ENCODE data around the gene UNC119.

UNC119 gene

DNA sequence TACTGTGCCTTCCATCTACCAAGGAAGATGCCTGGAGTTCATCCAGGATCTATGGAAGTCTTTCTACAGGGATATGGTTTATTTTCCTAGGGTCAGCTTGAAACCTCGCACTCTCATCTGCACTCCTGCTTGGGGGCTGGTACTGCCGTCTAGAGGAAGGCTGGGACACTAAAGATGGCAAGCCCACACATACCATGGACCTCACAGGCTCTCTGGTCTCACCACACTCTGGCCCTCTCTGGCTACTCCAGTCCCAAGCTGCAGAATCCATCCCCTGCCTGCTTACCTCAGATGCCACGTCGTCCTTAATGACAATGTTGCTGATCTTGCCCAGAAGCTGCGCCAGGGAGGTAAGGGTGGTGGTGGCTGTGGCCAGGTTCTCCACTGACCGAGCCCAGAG, 2.1 kb upstream of the UNC119 start:
- Mint-ChIP-seq H3K27me3 (ENCODE audit: low read depth, poor library complexity) (no peaks in the 10 kb centered on the region), H3K27ac (no peak overlapping the region), H3K9me3 (no peaks in the 10 kb centered on the region), H3K4me1 (peaks cover 30% of the 10 kb centered on the region), H3K4me3 (no peak overlapping the region), H3K36me3 (ENCODE audit: low read depth) (peaks cover 48% of the 10 kb centered on the region)
- TF ChIP-seq CTCF (IDR thresholded peaks at IDR 0.05): no peak
- no peak for DNase-seq

GRCh38 chr17:28553000-28553505, 629 bp upstream of the UNC119 start:
- Mint-ChIP-seq H3K9me3 (no peaks in the 10 kb centered on the region), H3K4me3 (peak overlapping the region; percentile 89), H3K27ac (no peak overlapping the region), H3K27me3 (ENCODE audit: low read depth, poor library complexity) (peaks cover 3% of the 10 kb centered on the region), H3K4me1 (peaks cover 44% of the 10 kb centered on the region), H3K36me3 (ENCODE audit: low read depth) (peaks cover 40% of the 10 kb centered on the region)
- no peak for DNase-seq
- TF ChIP-seq CTCF (IDR thresholded peaks at IDR 0.05): no peak

- no peaks in the 10 kb centered on the region for H3K9me3 Mint-ChIP-seq
- peak overlapping the region; percentile 89 for H3K4me3 Mint-ChIP-seq
- peaks cover 3% of the 10 kb centered on the region for H3K27me3 Mint-ChIP-seq (ENCODE audit: low read depth, poor library complexity)
- no peak for DNase-seq
- no peak for TF ChIP-seq CTCF (IDR thresholded peaks at IDR 0.05)
- peak overlapping the region; percentile 59 for H3K27ac Mint-ChIP-seq
- H3K36me3 Mint-ChIP-seq (ENCODE audit: low read depth): peaks cover 30% of the 10 kb centered on the region
- H3K4me1 Mint-ChIP-seq: peaks cover 51% of the 10 kb centered on the region
Measured at GRCh38 chr17:28551421-28552175, 826 bp downstream of the UNC119 start.

DNA sequence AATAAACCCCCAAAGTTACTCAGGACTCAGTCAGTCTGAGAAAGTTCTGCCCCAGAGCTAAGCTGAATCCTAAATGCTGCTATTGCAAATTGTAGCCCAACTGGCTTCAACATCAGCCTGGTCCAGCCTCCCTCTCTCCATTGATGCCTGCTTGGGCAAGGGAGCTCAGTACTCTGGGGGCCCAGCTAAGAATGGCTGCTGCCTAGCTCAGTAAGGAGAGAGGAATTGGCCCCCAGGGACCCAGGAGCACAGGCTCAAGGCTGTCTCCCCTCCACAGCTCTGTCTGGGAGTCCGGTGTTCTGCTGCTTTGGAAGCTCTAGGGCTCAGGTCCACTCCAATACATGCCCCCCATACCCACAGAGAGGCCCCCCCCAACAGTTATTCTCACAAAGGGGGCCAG, 1.6 kb downstream of the UNC119 start:
- Mint-ChIP-seq H3K27ac (no peak overlapping the region), H3K4me1 (peaks cover 52% of the 10 kb centered on the region)

DNA sequence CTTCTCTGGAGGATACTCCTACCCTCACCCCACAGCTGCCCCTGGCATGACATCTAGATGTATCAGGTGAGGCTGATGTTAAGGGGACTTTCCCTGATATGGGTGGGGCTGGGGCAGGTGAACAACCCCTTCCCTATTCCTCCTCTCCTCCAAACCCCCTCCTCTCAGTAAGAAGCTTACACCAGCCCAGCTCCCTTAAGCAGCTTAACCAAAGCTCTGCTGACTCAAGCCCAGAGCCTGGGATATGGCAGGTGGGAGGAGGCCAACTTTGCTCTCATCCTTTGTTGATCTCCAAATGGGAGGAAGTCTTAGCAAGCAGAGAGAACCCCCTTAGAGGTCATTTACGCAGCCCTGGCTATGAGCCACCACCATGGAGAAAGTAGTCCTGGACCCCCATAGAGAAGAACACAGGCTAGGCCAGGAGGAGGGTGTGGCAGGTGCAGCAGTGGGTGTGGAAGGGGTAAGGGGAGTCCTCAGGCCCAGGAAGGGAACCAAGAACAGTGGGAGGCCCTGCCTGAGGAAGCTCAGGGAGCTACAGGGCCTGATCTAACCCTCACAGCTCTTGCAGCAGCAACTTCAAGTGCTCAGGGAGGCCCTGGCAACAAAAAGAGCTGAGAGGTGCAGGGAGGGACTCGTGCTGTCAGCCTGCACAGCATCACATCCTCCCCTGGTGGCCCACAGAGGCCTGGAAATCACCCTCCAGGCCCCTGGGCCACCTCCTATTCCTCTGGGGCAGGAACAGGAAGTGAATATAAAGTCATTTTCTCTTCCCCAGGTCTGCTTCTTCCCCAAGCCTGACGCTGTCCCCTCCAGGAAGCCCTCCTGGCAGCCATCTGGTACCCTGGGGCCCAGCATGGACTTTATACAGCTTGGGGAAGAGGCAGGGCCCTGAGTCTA, 2.9 kb downstream of the UNC119 start:
- Mint-ChIP-seq H3K9me3 (no peaks in the 10 kb centered on the region), H3K36me3 (ENCODE audit: low read depth) (peaks cover 19% of the 10 kb centered on the region), H3K27me3 (ENCODE audit: low read depth, poor library complexity) (peaks cover 3% of the 10 kb centered on the region), H3K27ac (peak overlapping the region; percentile 26), H3K4me1 (peaks cover 56% of the 10 kb centered on the region), H3K4me3 (no peak overlapping the region)
- no peak for DNase-seq
- no peak for TF ChIP-seq CTCF (IDR thresholded peaks at IDR 0.05)

More for the DNA sequence above, 1.6 kb downstream of the UNC119 start:
- H3K9me3 Mint-ChIP-seq: no peaks in the 10 kb centered on the region
- peak overlapping the region; percentile 89 for H3K4me3 Mint-ChIP-seq
- peaks cover 23% of the 10 kb centered on the region for H3K36me3 Mint-ChIP-seq (ENCODE audit: low read depth)
- H3K27me3 Mint-ChIP-seq (ENCODE audit: low read depth, poor library complexity): peaks cover 3% of the 10 kb centered on the region
- TF ChIP-seq CTCF (IDR thresholded peaks at IDR 0.05): no peak
- DNase-seq: peak; percentile 28

Data from nephron progenitor cell (in vitro differentiated cells).